ENCODE measurements around the gene RIPK3. TPM values are rescaled to one million over a fixed set of nuclear protein-coding genes. Genes with fewer than 3 reads are reported as not detected.
"Not testable (repeated sequence)": the region's sequence is repeated elsewhere in the genome, so short reads cannot be mapped to it uniquely, and the experiment has no call there.

RIPK3 gene
- polyA plus RNA-seq, 2 of the 4 experiments (the other 2 are of a cell fraction) = not detected

- CTCF ChIA-PET = interaction anchor here (1.0 to 3.7 kb wide), 6 partner anchors 35 to 60 kb away, joined by 3 to 20 read pairs (median 4); partner anchors contain the start of gene ADCY4
- Histone ChIP-seq H3K4me2 (no peak overlapping the region), H3K4me1 (no peaks in the 10 kb centered on the region), H3K9me3 (no peaks in the 10 kb centered on the region), H3K27ac (no peak overlapping the region), H3K4me3 (no peak overlapping the region)
- no peak for ATAC-seq
- 68% methylated on average over 16 of the region's 16 CpGs for WGBS (ENCODE audit: missing lambda C conversion rate)
- POLR2A ChIA-PET = interaction anchor here (1.1 kb wide), 1 partner anchor 35 kb away, joined by 4 read pairs; no protein-coding TSS in a partner anchor
- no peak for FAIRE-seq
- TF ChIP-seq TFCP2L1 (CRISPR knock-in tag; IDR thresholded peaks at IDR 0.05) (no peak), ZC3H11A (IDR thresholded peaks at IDR 0.05) (no peak)
- no peak for DNase-seq (ENCODE audit: low read depth in 1 of 2, low spot score in 1 of 2)
Measured at GRCh38 chr14:24376448-24377070, 36.8 kb upstream of the RIPK3 start.

GRCh38 chr14:24372701-24373416 is 33.1 kb upstream of the RIPK3 start:
- CTCF ChIA-PET = interaction anchor here (0.6 to 3.9 kb wide), 11 partner anchors 9 to 130 kb away, joined by 3 to 19 read pairs (median 3); no protein-coding TSS in a partner anchor
- no peak for FAIRE-seq

GRCh38 chr14:24371605-24372004 is 31.8 kb upstream of the RIPK3 start:
- H3K4me3 ChIP-seq; H3K4me1 ChIP-seq; H3K9me3 ChIP-seq; FAIRE-seq; ATAC-seq; H3K4me2 ChIP-seq; DNase-seq (ENCODE audit: low read depth in 1 of 2, low spot score in 1 of 2); H3K27ac ChIP-seq: not testable (repeated sequence)
- 91% methylated on average over 3 of the region's 3 CpGs for WGBS (ENCODE audit: missing lambda C conversion rate)
- CTCF ChIA-PET = interaction anchor here (0.6 to 3.9 kb wide), 6 partner anchors 11 to 308 kb away, joined by 3 to 19 read pairs (median 4); no protein-coding TSS in a partner anchor
- POLR2A ChIA-PET = interaction anchor here (2.9 kb wide), 1 partner anchor 58 kb away, joined by 15 read pairs; the partner anchor contains the start of genes CBLN3 and KHNYN

More at GRCh38 chr14:24372701-24373416, 33.1 kb upstream of the RIPK3 start:
- no peak for TF ChIP-seq GATA3 (IDR thresholded peaks at IDR 0.05; ENCODE audit: borderline replicate concordance)
- no peak for TF ChIP-seq CBX8 (IDR thresholded peaks at IDR 0.05)
- no peak for TF ChIP-seq CBX2 (IDR thresholded peaks at IDR 0.05; ENCODE audit: borderline replicate concordance, low read depth)
- TF ChIP-seq E2F6 (IDR thresholded peaks at IDR 0.05; ENCODE audit: borderline replicate concordance, low read depth) = no peak
- no peak for TF ChIP-seq HOXA7 (CRISPR knock-in tag; IDR thresholded peaks at IDR 0.05)
- no peak for TF ChIP-seq TFCP2L1 (CRISPR knock-in tag; IDR thresholded peaks at IDR 0.05)
- TF ChIP-seq JUNB (IDR thresholded peaks at IDR 0.05) = no peak
- TF ChIP-seq USF2 (IDR thresholded peaks at IDR 0.05) = no peak
- TF ChIP-seq RNF2 (IDR thresholded peaks at IDR 0.05; ENCODE audit: borderline replicate concordance, low read depth) = no peak
- TF ChIP-seq BCL3 (IDR thresholded peaks at IDR 0.05) = no peak
- TF ChIP-seq ATOH8 (CRISPR knock-in tag; IDR thresholded peaks at IDR 0.05; ENCODE audit: low read depth) = no peak
- TF ChIP-seq CTCF (IDR thresholded peaks at IDR 0.05) = no peak
- no peak for ATAC-seq
- H3K4me3 ChIP-seq = no peak overlapping the region
- H3K27ac ChIP-seq = no peak overlapping the region
- peaks cover 2% of the 10 kb centered on the region; the same call in 2 of the 3 replicates for H3K4me1 ChIP-seq
- 70% methylated on average over 12 of the region's 12 CpGs for WGBS (ENCODE audit: missing lambda C conversion rate)
- POLR2A ChIA-PET = interaction anchor here (2.9 kb wide), 1 partner anchor 57 kb away, joined by 15 read pairs; the partner anchor contains the start of genes CBLN3 and KHNYN
- no peaks in the 10 kb centered on the region for H3K9me3 ChIP-seq
- H3K4me2 ChIP-seq = no peak overlapping the region
- no peak for DNase-seq (ENCODE audit: low read depth in 1 of 2, low spot score in 1 of 2)
